H1 (cell line): ENCODE results near the gene GADL1. TPM values are rescaled to one million over a fixed set of nuclear protein-coding genes. Genes with fewer than 3 reads are reported as not detected.

ENCODE experiments used
- CTCF ChIA-PET: fragments of 300-600 bp; sonication (Branson Sonifier 250); formaldehyde crosslinking; loops from one replicate; lab custom pipeline; 2021; ENCODE audit not compliant: partially characterized antibody; lab: Charles Lee
- POLR2A ChIA-PET: fragments of 300-600 bp; sonication (Branson Sonifier 250); formaldehyde crosslinking; loops from one replicate; lab custom pipeline; 2021; ENCODE audit warnings: inconsistent platforms; ENCODE audit not compliant: partially characterized antibody; lab: Charles Lee
- DNase-seq, 2 experiments: peaks; one replicate each; pipeline versions ENCODE4 v3.0.0 to v3.0.0-alpha.2; 2010 to 2022; ENCODE audit warnings: low spot score in 2 of 2, low read depth in 1 of 2, mixed read lengths in 1 of 2
- FAIRE-seq: peaks from 2 replicates; lab custom pipeline; 2011; peaks lifted over from hg19 to GRCh38; lab: Jason Lieb, UNC
- H2AFZ ChIP-seq: 2 replicates; pipeline ENCODE4 v1.8.1; 2012; ENCODE audit warnings: low read length, inconsistent platforms
- H2AK5ac ChIP-seq: 2 replicates; pipeline ENCODE4 v1.6.1; 2013; ENCODE audit warnings: low read depth, low read length
- H2BK120ac ChIP-seq: replicated peaks from 2 replicates; pipeline ENCODE3; 2013; ENCODE audit warnings: low read depth, low read length, inconsistent platforms
- H2BK12ac ChIP-seq: 2 replicates; pipeline ENCODE4 v1.6.1; 2013; ENCODE audit warnings: low read depth, low read length
- H2BK15ac ChIP-seq: 2 replicates; pipeline ENCODE4 v1.6.1; 2013; ENCODE audit warnings: low read length
- H2BK20ac ChIP-seq: 2 replicates; pipeline ENCODE4 v1.6.1; 2013; ENCODE audit warnings: low read length
- H2BK5ac ChIP-seq: 2 replicates; pipeline ENCODE4 v1.6.1; 2013; ENCODE audit warnings: low read depth, low read length
- H3K14ac ChIP-seq: 2 replicates; pipeline ENCODE4 v1.6.1; 2013; ENCODE audit warnings: inconsistent platforms; ENCODE audit not compliant: insufficient read length
- H3K18ac ChIP-seq: 2 replicates; pipeline ENCODE4 v1.6.1; 2013; ENCODE audit warnings: low read length; ENCODE audit errors: extremely low read depth
- H3K23ac ChIP-seq: 2 replicates; pipeline ENCODE4 v1.6.1; 2013; ENCODE audit warnings: inconsistent platforms; ENCODE audit not compliant: insufficient read length
- H3K23me2 ChIP-seq: 2 replicates; pipeline ENCODE4 v1.6.1; 2013; ENCODE audit warnings: low read depth, low read length
- H3K27ac ChIP-seq: 2 replicates; pipeline ENCODE4 v1.6.1; 2011; ENCODE audit warnings: low read depth, low read length, inconsistent platforms
- H3K27me3 ChIP-seq, 4 experiments: replicated peaks in 1 of 4; 1 replicate in 1 of 4; 2 replicates in 3 of 4; pipeline versions ENCODE4 v1.6.1 to v1.8.1; 2011 to 2013; ENCODE audit warnings: low read length in 3 of 4, mild to moderate bottlenecking in 3 of 4, inconsistent platforms in 2 of 4, mixed read lengths in 2 of 4, moderate library complexity in 1 of 4; ENCODE audit not compliant: control insufficient read depth in 3 of 4, insufficient read depth in 3 of 4; ENCODE audit errors: extremely low read depth in 1 of 4
- H3K36me3 ChIP-seq, 4 experiments: 2 replicates each; pipeline versions ENCODE4 v1.6.1 to v1.8.1; 2011 to 2013; ENCODE audit warnings: mild to moderate bottlenecking in 4 of 4, low read length in 3 of 4, moderate library complexity in 2 of 4, control low read depth in 1 of 4, inconsistent platforms in 1 of 4; ENCODE audit not compliant: insufficient read depth in 4 of 4, control insufficient read depth in 2 of 4
- H3K4ac ChIP-seq: replicated peaks from 2 replicates; pipeline ENCODE3; 2013; ENCODE audit warnings: low read length, low read depth, mixed read lengths, inconsistent platforms; ENCODE audit not compliant: insufficient read length
- H3K4me1 ChIP-seq, 4 experiments: replicated peaks in 1 of 4; 1 replicate in 1 of 4; 2 replicates in 3 of 4; pipeline versions ENCODE4 v1.6.1 to v1.8.1; 2011 to 2013; ENCODE audit warnings: low read length in 3 of 4, inconsistent platforms in 2 of 4, mixed read lengths in 1 of 4; ENCODE audit not compliant: insufficient read depth in 4 of 4, control insufficient read depth in 3 of 4
- H3K4me2 ChIP-seq, 2 experiments: 2 replicates each; pipeline versions ENCODE4 v1.6.1 to v1.8.1; 2011 to 2013; ENCODE audit warnings: low read depth in 2 of 2, low read length in 2 of 2, control low read depth in 1 of 2, inconsistent platforms in 1 of 2, mild to moderate bottlenecking in 1 of 2; ENCODE audit not compliant: insufficient read depth in 1 of 2
- H3K4me3 ChIP-seq, 4 experiments: fragments of 200-600, 300-600 bp in 1 of 4; sonication (generic), shearing (Covaris generic), sonication (Bioruptor Twin) in 1 of 4; 2 replicates each; pipeline versions ENCODE4 v1.5.1 to v1.8.1; 2011 to 2016; ENCODE audit warnings: low read length in 4 of 4, low read depth in 3 of 4, control low read depth in 2 of 4, inconsistent platforms in 2 of 4, mild to moderate bottlenecking in 2 of 4, mixed read lengths in 1 of 4, moderate library complexity in 1 of 4; ENCODE audit not compliant: insufficient read depth in 2 of 4; ENCODE audit errors: extremely low read depth in 1 of 4
- H3K56ac ChIP-seq: replicated peaks from 2 replicates; pipeline ENCODE3; 2013; ENCODE audit warnings: low read depth, mild to moderate bottlenecking, mixed read lengths, low read length, inconsistent platforms; ENCODE audit not compliant: insufficient read length
- H3K79me1 ChIP-seq: 2 replicates; pipeline ENCODE4 v1.6.1; 2013; ENCODE audit warnings: low read depth, low read length, control low read depth
- H3K79me2 ChIP-seq, 2 experiments: 2 replicates each; pipeline versions ENCODE4 v1.6.1 to v1.8.1; 2012 to 2013; ENCODE audit warnings: low read length in 2 of 2, mild to moderate bottlenecking in 2 of 2, inconsistent platforms in 1 of 2; ENCODE audit not compliant: insufficient read depth in 2 of 2, control insufficient read depth in 1 of 2
- H3K9ac ChIP-seq, 4 experiments: replicated peaks in 1 of 4; 1 replicate in 1 of 4; 2 replicates in 3 of 4; pipeline versions ENCODE4 v1.6.1 to v1.8.1; 2011 to 2013; ENCODE audit warnings: low read depth in 3 of 4, low read length in 3 of 4, control low read depth in 2 of 4, mild to moderate bottlenecking in 2 of 4, moderate library complexity in 2 of 4, inconsistent platforms in 1 of 4; ENCODE audit errors: extremely low read depth in 1 of 4
- H3K9me3 ChIP-seq, 2 experiments: 2 replicates each; pipeline versions ENCODE4 v1.6.1 to v1.8.1; 2012 to 2013; ENCODE audit warnings: mild to moderate bottlenecking in 2 of 2, moderate library complexity in 2 of 2, control low read depth in 1 of 2, inconsistent platforms in 1 of 2, low read depth in 1 of 2, low read length in 1 of 2, mixed read lengths in 1 of 2; ENCODE audit not compliant: insufficient read depth in 2 of 2
- H4K20me1 ChIP-seq, 2 experiments: replicated peaks in 1 of 2; 2 replicates each; pipeline versions ENCODE3 to v1.8.1; 2011 to 2013; ENCODE audit warnings: inconsistent platforms in 2 of 2, low read length in 2 of 2, mild to moderate bottlenecking in 1 of 2; ENCODE audit not compliant: insufficient read depth in 2 of 2, control insufficient read depth in 1 of 2
- H4K5ac ChIP-seq: 2 replicates; pipeline ENCODE4 v1.6.1; 2013; ENCODE audit warnings: low read length, low read depth, mixed read lengths, inconsistent platforms; ENCODE audit not compliant: insufficient read length
- H4K8ac ChIP-seq: 2 replicates; pipeline ENCODE4 v1.8.0; 2013; ENCODE audit warnings: mild to moderate bottlenecking, moderate library complexity, low read length, inconsistent platforms; ENCODE audit not compliant: insufficient read depth; ENCODE audit errors: extremely low read depth
- H4K91ac ChIP-seq: replicated peaks from 2 replicates; pipeline ENCODE3; 2013; ENCODE audit warnings: low read length, mixed read lengths, inconsistent platforms; ENCODE audit not compliant: insufficient read length
- BACH1 ChIP-seq: IDR thresholded peaks from 2 replicates; pipeline ENCODE4 v1.6.1; 2012; ENCODE audit warnings: low read length, improper control_type of control experiment
- CTBP2 ChIP-seq: IDR thresholded peaks from 2 replicates; pipeline ENCODE4 v1.7.0; 2011; ENCODE audit warnings: borderline replicate concordance, mild to moderate bottlenecking, moderate library complexity, mixed read lengths, low read length; ENCODE audit not compliant: insufficient read depth, insufficient read length
- MAX ChIP-seq: IDR thresholded peaks from 2 replicates; pipeline ENCODE4 v1.6.1; 2012; ENCODE audit warnings: inconsistent platforms
- WGBS, 2 experiments: shearing (Covaris generic) in 1 of 2; methylation state at CpG; one replicate each; pipeline versions ENCODE4 v1.1.6 to v1.1.7; 2013 to 2015; ENCODE audit warnings: low lambda C conversion rate in 2 of 2, mixed read lengths in 2 of 2, inconsistent platforms in 1 of 2, low coverage in 1 of 2, missing lambda C conversion rate in 1 of 2; ENCODE audit not compliant: insufficient replicate concordance in 2 of 2, insufficient coverage in 1 of 2, insufficient read length in 1 of 2; ENCODE audit errors: extremely low coverage in 1 of 2, missing lambda C conversion rate in 1 of 2; 5-methylcytosine and 5-hydroxymethylcytosine counted together
- polyA plus RNA-seq, 7 experiments: library from polyadenylated mRNA; depleted of rRNA in 3 of 7; stranded (reverse) in 5 of 7; unstranded in 2 of 7; fragments of >200 nt in 5 of 7; fragments of 200-250 nt in 2 of 7; gene quantifications; 1 replicate in 5 of 7; 2 replicates in 1 of 7; 4 replicates in 1 of 7; pipeline versions ENCODE4 v1.2.1 to v1.2.3, GENCODE V29; 2011 to 2013; ENCODE audit warnings: missing spikeins in 2 of 7, mixed read lengths in 2 of 7
- total RNA-seq: library from RNA; stranded (reverse); fragmentation: NEBNext Ultra II Directional; extraction: Animal tissue kit (Norgen Biotek cat#: 25700); gene quantifications from 2 replicates; pipeline ENCODE4 v1.2.1, GENCODE V29; 2021

Gene GADL1
- total and polyA plus RNA-seq, 2 of the 8 experiments (the other 6 are each of a cell fraction or from before 2014, with no cell fraction given), result 0.03 to 0.30 TPM

GRCh38 chr3:30778933-30779332 lies 115.5 kb downstream of the GADL1 start:
- Histone ChIP-seq H2BK5ac (no peak overlapping the region), H4K8ac (no peak overlapping the region), H4K20me1 (no peaks in the 10 kb centered on the region), H2BK12ac (no peak overlapping the region), H3K79me2 (no peaks in the 10 kb centered on the region), H4K5ac (no peak overlapping the region), H3K14ac (no peak overlapping the region), H3K4me1 (no peaks in the 10 kb centered on the region), H2BK20ac (no peak overlapping the region), H2BK15ac (no peak overlapping the region), H2AFZ (no peak overlapping the region), H3K27ac (no peak overlapping the region), H3K23me2 (no peaks in the 10 kb centered on the region), H3K79me1 (no peaks in the 10 kb centered on the region), H3K36me3 (no peaks in the 10 kb centered on the region), H3K18ac (no peak overlapping the region), H3K4me2 (no peak overlapping the region), H3K23ac (no peak overlapping the region), H3K9ac (no peak overlapping the region), H3K4me3 (no peak overlapping the region), H2AK5ac (no peak overlapping the region), H2BK120ac (no peak overlapping the region), H3K56ac (no peak overlapping the region), H3K4ac (no peak overlapping the region), H4K91ac (no peak overlapping the region), H3K9me3 (no peaks in the 10 kb centered on the region), H3K27me3 (no peaks in the 10 kb centered on the region)
- no peak for FAIRE-seq
- CTCF ChIA-PET, result interaction anchor here (0.8 to 1.4 kb wide), 3 partner anchors 9 to 431 kb away, joined by 3 to 6 read pairs (median 4); no protein-coding TSS in a partner anchor
- TF ChIP-seq BACH1 (no peak), CTBP2 (no peak), MAX (no peak)
- no peak for DNase-seq
- POLR2A ChIA-PET, result no interaction called here
- 90% methylated on average over 3 of the region's 3 CpGs; no CpG with 5 or more reads in 1 of the 2 experiments for WGBS, 2 experiments
